Myocyte (in vitro differentiated cells): ENCODE measurements around the gene MAMLD1. TPM values are rescaled to one million over a fixed set of nuclear protein-coding genes. Genes with fewer than 3 reads are reported as not detected.
"Not testable (repeated sequence)": the region's sequence is repeated elsewhere in the genome, so short reads cannot be mapped to it uniquely, and the experiment has no call there.

Experiments
- DNase-seq: peaks from one replicate; pipeline ENCODE4 v3.0.0-alpha.2; 2012; ENCODE audit warnings: low read depth
- polyA plus RNA-seq: library from polyadenylated mRNA; unstranded; fragments of >200 nt; gene quantifications from one replicate; pipeline ENCODE4 v1.2.1, GENCODE V29; 2012; ENCODE audit warnings: missing spikeins
- total RNA-seq: library from RNA; depleted of rRNA; stranded (reverse); fragments of >200 nt; gene quantifications from 2 replicates; pipeline ENCODE4 v1.2.3, GENCODE V29; 2014

The MAMLD1 gene
- total RNA-seq, result 2.4 and 3.0 TPM in 2 replicates
- 16.4 TPM for polyA plus RNA-seq

DNA sequence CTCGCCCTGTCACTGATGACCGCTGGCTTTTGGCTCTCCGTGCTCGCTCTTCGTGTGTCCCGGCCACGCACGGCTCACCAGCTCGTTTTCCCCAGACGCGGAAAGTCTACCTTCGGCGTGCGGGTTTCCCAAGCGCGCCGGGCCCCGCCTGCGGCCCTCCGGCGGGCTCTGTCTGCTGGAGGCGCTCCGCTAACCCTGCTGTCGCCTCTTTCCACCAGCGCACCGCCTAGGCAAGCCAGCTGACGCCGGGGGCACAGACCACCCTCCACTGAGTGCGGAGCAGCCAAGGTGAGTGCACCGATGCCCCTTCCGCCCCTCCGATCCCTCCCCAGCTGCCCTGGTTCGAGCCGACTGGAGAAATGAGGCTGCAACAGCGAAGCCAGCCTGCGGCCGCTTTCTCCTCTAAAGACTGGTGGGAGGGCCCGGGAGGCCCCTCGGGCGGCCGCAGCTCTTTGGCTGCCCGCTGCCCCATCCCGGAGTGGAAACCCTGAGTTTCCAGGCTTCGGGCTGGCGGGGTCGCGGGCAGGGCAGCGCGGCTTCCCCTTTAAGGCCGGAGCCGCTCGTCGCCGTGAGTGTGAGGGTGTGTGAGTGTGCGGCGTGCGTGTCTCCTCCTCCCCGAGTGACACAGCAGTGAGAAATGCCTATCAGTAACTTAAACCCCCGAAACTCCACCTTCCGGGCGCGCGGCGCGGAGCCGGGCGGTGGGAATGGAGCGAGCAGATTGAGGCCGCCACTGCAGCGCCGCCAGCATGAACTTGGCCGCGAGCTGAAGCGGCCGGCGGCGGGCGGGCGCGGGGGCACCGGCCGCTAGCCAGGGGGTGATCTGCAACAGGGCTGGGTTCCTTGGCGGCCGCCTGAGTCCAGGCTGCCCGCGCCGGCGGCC is at the start of gene MAMLD1:
Gene MAMLD1 (plus strand): TSS at position 719 of the 883 bp plus-strand sequence. CDS start 82,200 bp downstream, outside the sequence.
- peak; percentile 81 for DNase-seq

GRCh38 chrX:150313514-150313913 is 49.6 kb upstream of the MAMLD1 start:
- no peak for DNase-seq

DNA sequence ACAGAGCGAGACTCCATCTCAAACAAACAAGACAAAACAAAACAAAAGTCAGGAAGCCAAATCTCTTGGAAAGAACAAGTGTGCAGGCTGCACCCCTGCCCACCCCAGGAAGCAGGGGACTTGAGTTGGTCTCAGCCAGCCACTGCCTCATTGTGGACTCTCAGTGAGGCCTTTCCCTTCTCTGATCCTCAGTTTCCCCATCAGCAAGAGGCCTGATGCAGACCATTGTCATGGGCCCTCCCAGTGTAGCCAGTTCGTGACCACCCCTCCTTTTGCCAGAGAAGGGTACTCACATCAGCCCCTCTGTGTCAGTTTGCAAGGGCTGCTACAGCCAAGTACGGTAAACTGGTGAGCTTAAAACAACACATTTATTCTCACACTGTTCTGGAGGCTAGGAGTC is 48.9 kb upstream of the MAMLD1 start:
- DNase-seq, result no peak

DNA sequence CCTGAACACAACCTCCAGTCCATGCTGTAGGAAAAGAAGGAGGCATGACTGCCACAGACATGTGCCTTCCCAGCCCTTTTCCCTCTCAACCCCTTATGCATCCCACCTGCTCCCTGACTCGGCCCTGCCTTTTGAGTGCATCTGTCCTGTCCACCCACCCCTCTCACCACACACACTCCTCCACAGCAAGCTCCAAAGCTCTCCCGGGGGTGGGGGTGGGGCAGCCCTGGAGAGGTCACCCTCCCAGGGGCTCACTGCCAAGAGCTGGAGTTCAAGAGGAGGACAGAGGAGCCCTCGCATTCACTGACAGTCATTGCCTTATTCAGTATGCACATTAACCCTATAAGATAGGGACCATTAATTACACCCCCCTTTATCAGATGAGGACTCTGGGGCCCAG is 46.6 kb upstream of the MAMLD1 start:
- DNase-seq, result peak; percentile 39

- no peak for DNase-seq
Measured at GRCh38 chrX:150323020-150323419, 40.1 kb upstream of the MAMLD1 start.

- DNase-seq, result peak; percentile 60
Measured at GRCh38 chrX:150324035-150324728, 38.9 kb upstream of the MAMLD1 start.

DNA sequence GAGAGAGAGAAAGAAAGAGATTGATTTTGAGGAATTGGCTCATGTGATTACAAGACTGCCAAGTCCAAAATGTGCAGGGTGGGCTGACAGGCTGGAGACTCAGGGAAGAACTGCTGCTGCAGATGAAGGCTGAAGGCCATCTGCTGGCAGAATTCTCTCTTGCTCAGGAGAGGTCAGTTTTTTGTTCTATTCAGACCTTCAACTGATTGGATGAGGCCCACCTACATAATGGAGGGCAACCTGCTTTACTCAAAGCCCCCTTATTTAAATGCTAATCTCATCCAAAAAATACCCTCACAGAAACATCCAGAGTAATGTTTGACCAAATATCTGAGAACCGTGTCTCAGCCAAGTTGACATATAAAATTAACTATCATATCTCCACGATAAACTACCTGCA is 38.2 kb upstream of the MAMLD1 start:
- no peak for DNase-seq

GRCh38 chrX:150326541-150327247 is 36.4 kb upstream of the MAMLD1 start:
- DNase-seq, result no peak

- no peak for DNase-seq
Measured at GRCh38 chrX:150329282-150329681, 33.8 kb upstream of the MAMLD1 start.

- peak; percentile 46 for DNase-seq
Measured at GRCh38 chrX:150329868-150330267, 33.2 kb upstream of the MAMLD1 start.

- no peak for DNase-seq
Measured at GRCh38 chrX:150332023-150332422, 31.1 kb upstream of the MAMLD1 start.

GRCh38 chrX:150334100-150334499 is 29.0 kb upstream of the MAMLD1 start:
- no peak for DNase-seq

DNA sequence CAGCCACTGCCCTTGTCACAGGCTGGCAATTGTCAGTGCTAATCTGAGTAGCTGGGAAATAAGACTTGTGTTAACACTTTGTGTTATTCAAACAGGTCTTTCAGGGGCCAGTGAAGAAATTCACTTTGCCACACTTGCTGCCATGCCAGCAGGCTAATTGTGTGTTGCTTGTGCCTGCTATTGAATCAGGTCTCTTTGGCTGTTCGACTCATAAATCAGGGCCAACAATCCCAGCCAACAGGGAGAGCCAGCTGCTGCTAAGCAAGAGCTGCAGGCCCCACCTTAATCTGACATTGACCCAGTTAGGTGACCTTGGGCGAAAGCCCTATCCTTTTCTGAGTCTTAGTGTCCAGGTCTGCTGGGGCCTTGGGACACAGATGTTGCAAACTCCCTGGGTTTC is 28.1 kb upstream of the MAMLD1 start:
- DNase-seq, result no peak

DNA sequence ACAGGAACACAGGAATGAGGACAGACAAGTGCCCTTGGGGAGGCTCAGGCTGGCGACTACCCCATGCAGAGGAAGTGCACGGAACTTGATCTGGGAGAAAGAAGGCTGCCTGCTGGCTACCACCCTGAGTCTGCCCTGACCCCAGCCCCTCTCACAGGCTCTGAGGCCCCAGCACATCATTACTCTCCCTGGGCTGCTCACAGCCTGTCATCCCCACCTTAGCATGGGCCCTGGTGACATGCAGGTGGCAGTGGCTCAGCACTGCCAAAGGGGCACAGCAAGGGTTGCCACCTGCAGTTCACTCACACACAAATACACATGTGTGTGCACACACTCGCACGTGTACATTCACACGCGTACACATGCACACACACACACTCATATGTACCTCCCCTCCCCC is 26.1 kb upstream of the MAMLD1 start:
- DNase-seq, result no peak

- no peak for DNase-seq
Measured at GRCh38 chrX:150337536-150337935, 25.6 kb upstream of the MAMLD1 start.

DNA sequence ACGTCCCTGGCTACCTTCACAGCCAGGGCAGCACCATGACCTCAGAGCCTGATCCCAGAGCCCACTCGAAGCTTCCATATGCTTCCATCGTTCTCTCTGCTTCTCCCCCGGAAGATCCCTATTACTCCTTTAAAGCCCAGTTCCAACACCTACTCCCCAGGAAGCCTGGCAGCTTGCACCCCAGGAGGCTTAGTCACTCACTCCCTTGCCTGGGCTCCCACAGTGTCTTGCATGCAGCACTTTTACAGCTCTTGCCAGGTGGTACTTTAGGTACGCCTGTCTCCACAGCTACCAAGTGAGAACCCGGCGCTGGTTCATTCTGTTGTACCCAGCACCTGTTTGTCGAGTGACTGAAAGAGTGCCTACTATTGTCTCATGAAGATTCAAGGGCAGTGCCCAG is 24.5 kb upstream of the MAMLD1 start:
- no peak for DNase-seq

DNA sequence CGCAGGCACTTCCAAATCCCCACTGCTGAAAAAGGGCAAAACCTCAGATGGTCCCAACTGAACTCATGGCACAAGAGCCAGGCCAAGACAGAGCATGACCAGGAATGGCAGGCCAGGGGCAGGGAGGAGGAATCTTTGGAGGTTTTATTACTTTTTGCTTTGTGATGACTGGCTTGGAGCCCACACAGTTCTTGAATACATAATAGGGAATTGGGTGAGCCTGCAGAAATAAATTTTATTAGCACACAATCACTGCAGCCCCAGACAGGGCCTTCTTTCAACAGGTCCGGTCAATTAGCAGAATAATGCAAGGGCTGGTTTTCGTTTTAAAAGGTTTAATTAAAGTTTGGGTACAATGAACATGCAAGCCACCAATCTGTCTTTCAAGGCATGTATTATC is 23.4 kb upstream of the MAMLD1 start:
- DNase-seq, result no peak

DNA sequence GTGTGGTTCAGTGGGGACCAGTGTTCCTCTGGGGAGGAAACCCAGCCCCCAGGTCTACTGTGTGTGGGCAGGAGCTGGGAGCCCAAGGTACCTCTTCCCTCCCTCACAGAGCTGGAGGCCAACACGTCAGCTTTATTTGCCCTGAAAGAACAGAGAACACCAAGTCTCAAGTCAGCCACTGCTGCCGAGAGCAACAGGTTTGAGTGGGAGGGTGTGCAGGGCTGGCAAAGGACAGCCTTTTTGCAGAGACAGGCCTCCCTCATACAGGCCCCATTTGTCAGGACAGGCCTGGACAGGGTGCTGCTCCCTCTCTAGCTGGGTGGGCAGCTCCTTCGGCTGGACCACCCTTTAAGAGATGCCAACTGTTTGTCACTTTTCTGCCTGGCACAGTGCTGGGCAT is 22.8 kb upstream of the MAMLD1 start:
- not testable (repeated sequence) for DNase-seq

DNA sequence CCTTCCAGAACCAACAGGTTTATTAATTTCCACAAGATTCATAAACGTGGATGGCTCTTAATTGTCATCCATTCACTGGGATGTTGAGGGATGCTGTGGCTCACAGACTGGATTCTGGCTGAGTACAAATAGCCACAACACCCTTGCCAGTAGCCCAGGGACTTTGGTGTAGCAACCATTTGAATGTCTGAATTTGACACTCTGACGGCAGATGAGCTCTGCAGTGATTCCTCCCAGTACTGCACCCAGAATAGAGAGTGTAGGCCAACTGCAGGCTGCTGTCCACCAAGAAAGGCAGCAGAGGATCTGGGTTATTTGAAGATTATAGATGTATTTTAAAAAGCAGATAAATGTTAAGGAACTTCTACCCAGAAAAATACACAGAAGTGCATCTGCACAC is 15.6 kb upstream of the MAMLD1 start:
- DNase-seq, result peak; percentile 64

- DNase-seq, result peak; percentile 76
Measured at GRCh38 chrX:150348365-150348764, 14.8 kb upstream of the MAMLD1 start.

DNA sequence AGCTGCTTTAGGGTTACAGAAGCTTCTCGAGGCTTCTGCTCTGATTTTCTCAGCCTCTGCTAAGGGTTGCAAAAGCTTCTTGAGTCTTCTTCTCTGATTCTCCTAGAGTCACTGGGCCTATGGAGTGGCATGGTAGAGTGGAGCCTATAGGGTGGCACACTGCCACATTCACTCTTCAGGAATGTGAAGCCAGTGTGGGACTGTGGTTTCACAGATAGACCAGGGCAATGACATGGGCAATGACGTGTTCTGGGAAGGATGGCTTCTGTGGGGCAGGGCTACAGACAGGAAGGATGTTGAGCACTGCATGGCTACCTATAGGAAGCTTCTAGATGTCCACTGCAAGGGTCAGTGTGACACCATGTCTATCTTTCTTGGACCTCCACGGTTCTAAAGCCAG is 11.0 kb upstream of the MAMLD1 start:
- DNase-seq, result no peak

DNA sequence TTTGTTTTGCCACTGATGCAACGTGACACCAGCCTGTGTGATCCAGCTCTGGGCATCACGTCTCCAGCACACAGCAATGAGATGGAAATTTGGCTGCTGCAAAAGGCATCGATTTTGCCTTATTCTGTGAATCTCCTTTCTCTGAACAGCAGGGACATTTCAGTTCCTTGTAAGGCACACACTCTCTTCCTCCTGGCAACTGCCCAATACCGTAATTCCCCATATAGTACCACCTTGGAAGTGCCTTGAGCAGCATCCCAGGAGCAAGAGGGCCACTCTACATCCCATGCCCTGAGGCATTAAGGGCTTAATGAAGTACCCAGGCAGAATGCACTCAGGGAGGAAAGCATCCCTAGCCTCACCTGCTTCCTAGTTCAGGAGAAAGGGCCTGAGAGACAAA is 10.5 kb upstream of the MAMLD1 start:
- no peak for DNase-seq
